Measurements from ENCODE around the gene OGN. TPM values are rescaled to one million over a fixed set of nuclear protein-coding genes. Genes with fewer than 3 reads are reported as not detected.

The OGN gene
- total RNA-seq, 2 donors from 2014 or later: 210 to 600 TPM

- Histone ChIP-seq H3K27ac (peak overlapping the region in 1 of 2 donors; percentile 13), H3K36me3 (no peaks in the 10 kb centered on the region), H3K4me3 (no peak overlapping the region), H3K9me3 (no peaks in the 10 kb centered on the region), H3K27me3 (replicated peaks; ENCODE audit: insufficient read depth) (no peaks in the 10 kb centered on the region), H3K4me1 (ENCODE audit: control insufficient read depth in 1 of 2, low read depth in 2 of 2) (peaks cover 7 to 34% of the 10 kb centered on the region in 2 donors)
- no peak for TF ChIP-seq CTCF (IDR thresholded peaks at IDR 0.05)
- DNase-seq (ENCODE audit: low spot score) (no peak), ATAC-seq (ENCODE audit: insufficient number of reproducible peaks, low FRiP score, low read depth) (no peak)
Measured at GRCh38 chr9:92426501-92427145, 22.2 kb upstream of the OGN start.

GRCh38 chr9:92425474-92425873 is 21.1 kb upstream of the OGN start:
- Histone ChIP-seq H3K9me3 (no peaks in the 10 kb centered on the region), H3K27me3 (replicated peaks; ENCODE audit: insufficient read depth) (no peaks in the 10 kb centered on the region), H3K4me1 (ENCODE audit: control insufficient read depth in 1 of 2, low read depth in 2 of 2) (peaks cover 7 to 45% of the 10 kb centered on the region in 2 donors), H3K4me3 (no peak overlapping the region), H3K36me3 (no peaks in the 10 kb centered on the region), H3K27ac (peak overlapping the region; percentile 37 to 65)
- ATAC-seq (ENCODE audit: insufficient number of reproducible peaks, low FRiP score, low read depth) (no peak), DNase-seq (ENCODE audit: low spot score) (no peak)
- no peak for TF ChIP-seq CTCF (IDR thresholded peaks at IDR 0.05)

- H3K27ac ChIP-seq: peak within 1 kb of the TSS; percentile 37 to 65
- DNase-seq (ENCODE audit: low spot score) (no peak), ATAC-seq (ENCODE audit: insufficient number of reproducible peaks, low FRiP score, low read depth) (no peak)
- TF ChIP-seq CTCF (IDR thresholded peaks at IDR 0.05): no peak
- H3K27me3 ChIP-seq (replicated peaks; ENCODE audit: insufficient read depth): no peaks in the 10 kb centered on the region
- H3K36me3 ChIP-seq: no peaks in the 10 kb centered on the region
- H3K4me3 ChIP-seq: peak within 1 kb of the TSS; percentile 71
- no peaks in the 10 kb centered on the region for H3K9me3 ChIP-seq
- peaks cover 7 to 46% of the 10 kb centered on the region in 2 donors for H3K4me1 ChIP-seq (ENCODE audit: control insufficient read depth in 1 of 2, low read depth in 2 of 2)
Measured at GRCh38 chr9:92424340-92424739, 20.0 kb upstream of the OGN start, which contains the start of gene OMD. Gene OMD (minus strand): TSS chr9:92424471. CDS start chr9:92417558, 6,913 bp downstream.

- DNase-seq (ENCODE audit: low spot score) (no peak), ATAC-seq (ENCODE audit: insufficient number of reproducible peaks, low FRiP score, low read depth) (no peak)
- H3K27me3 ChIP-seq (replicated peaks; ENCODE audit: insufficient read depth): no peaks in the 10 kb centered on the region
- H3K4me3 ChIP-seq: peak overlapping the region; percentile 71
- H3K9me3 ChIP-seq: no peaks in the 10 kb centered on the region
- peak overlapping the region; percentile 37 to 65 for H3K27ac ChIP-seq
- H3K36me3 ChIP-seq: no peaks in the 10 kb centered on the region
- no peak for TF ChIP-seq CTCF (IDR thresholded peaks at IDR 0.05)
- H3K4me1 ChIP-seq (ENCODE audit: control insufficient read depth in 1 of 2, low read depth in 2 of 2): peaks cover 7 to 50% of the 10 kb centered on the region in 2 donors
Measured at GRCh38 chr9:92423612-92424011, 19.2 kb upstream of the OGN start.

GRCh38 chr9:92422611-92423338 is 18.4 kb upstream of the OGN start:
- Histone ChIP-seq H3K9me3 (no peaks in the 10 kb centered on the region), H3K4me3 (peak overlapping the region; percentile 71), H3K36me3 (no peaks in the 10 kb centered on the region), H3K4me1 (ENCODE audit: control insufficient read depth in 1 of 2, low read depth in 2 of 2) (peaks cover 7 to 56% of the 10 kb centered on the region in 2 donors), H3K27me3 (replicated peaks; ENCODE audit: insufficient read depth) (no peaks in the 10 kb centered on the region), H3K27ac (peak overlapping the region in 1 of 2 donors; percentile 37)
- TF ChIP-seq CTCF (IDR thresholded peaks at IDR 0.05): no peak
- DNase-seq (ENCODE audit: low spot score): no peak
- ATAC-seq (ENCODE audit: insufficient number of reproducible peaks, low FRiP score, low read depth): no peak

Data from thoracic aorta (tissue), 2 donors.